ENCODE measurements around the gene CALD1. TPM values are rescaled to one million over a fixed set of nuclear protein-coding genes. Genes with fewer than 3 reads are reported as not detected.

CALD1 gene
- total RNA-seq, 2 donors from 2014 or later, result 912 to 1,038 TPM

- peaks cover 49 to 95% of the 10 kb centered on the region in 2 donors for H3K4me1 ChIP-seq (ENCODE audit: control insufficient read depth in 1 of 2, low read depth in 2 of 2)
- H3K36me3 ChIP-seq, result no peaks in the 10 kb centered on the region
- H3K9me3 ChIP-seq, result no peaks in the 10 kb centered on the region
- no peak for DNase-seq (ENCODE audit: low spot score)
- H3K27me3 ChIP-seq (replicated peaks; ENCODE audit: insufficient read depth), result no peaks in the 10 kb centered on the region
- H3K27ac ChIP-seq, result peak overlapping the region; percentile 89
- no peak overlapping the region for H3K4me3 ChIP-seq
- TF ChIP-seq CTCF (IDR thresholded peaks at IDR 0.05), result no peak
- no peak for ATAC-seq (ENCODE audit: insufficient number of reproducible peaks, low FRiP score, low read depth)
These were observed 157.6 kb downstream of the CALD1 start for GRCh38 chr7:134936893-134937510.

GRCh38 chr7:134938141-134938540 lies 158.7 kb downstream of the CALD1 start:
- H3K4me1 ChIP-seq (ENCODE audit: control insufficient read depth in 1 of 2, low read depth in 2 of 2), result peaks cover 43 to 94% of the 10 kb centered on the region in 2 donors
- H3K4me3 ChIP-seq, result no peak overlapping the region
- H3K36me3 ChIP-seq, result peaks cover 3% of the 10 kb centered on the region
- no peak for DNase-seq (ENCODE audit: low spot score)
- no peaks in the 10 kb centered on the region for H3K9me3 ChIP-seq
- no peak for ATAC-seq (ENCODE audit: insufficient number of reproducible peaks, low FRiP score, low read depth)
- no peaks in the 10 kb centered on the region for H3K27me3 ChIP-seq (replicated peaks; ENCODE audit: insufficient read depth)
- TF ChIP-seq CTCF (IDR thresholded peaks at IDR 0.05), result no peak
- H3K27ac ChIP-seq, result peak overlapping the region; percentile 89

DNA sequence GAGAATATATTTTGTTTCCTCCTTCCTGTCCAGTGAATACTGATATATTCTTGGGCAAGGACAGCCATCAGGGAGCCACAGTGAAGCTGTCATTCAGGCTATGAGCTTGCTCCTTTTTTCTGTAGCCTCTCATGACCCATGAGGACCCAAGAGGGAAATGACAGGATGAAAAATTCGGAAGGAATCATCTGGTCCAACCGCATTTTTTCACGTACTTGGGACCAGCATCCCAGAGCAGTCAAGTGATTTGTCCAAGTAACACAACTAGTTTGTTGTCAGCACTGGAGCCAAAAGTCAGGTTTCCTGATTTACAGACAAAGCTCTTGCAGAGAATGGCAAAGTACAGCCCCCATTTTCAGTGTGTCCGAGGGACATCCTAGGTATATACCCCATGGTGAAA lies 159.7 kb downstream of the CALD1 start:
- peaks cover 3% of the 10 kb centered on the region for H3K36me3 ChIP-seq
- peaks cover 34 to 84% of the 10 kb centered on the region in 2 donors for H3K4me1 ChIP-seq (ENCODE audit: control insufficient read depth in 1 of 2, low read depth in 2 of 2)
- ATAC-seq (ENCODE audit: insufficient number of reproducible peaks, low FRiP score, low read depth), result no peak
- H3K27me3 ChIP-seq (replicated peaks; ENCODE audit: insufficient read depth), result no peaks in the 10 kb centered on the region
- H3K27ac ChIP-seq, result peak overlapping the region; percentile 89
- H3K9me3 ChIP-seq, result no peaks in the 10 kb centered on the region
- H3K4me3 ChIP-seq, result no peak overlapping the region
- TF ChIP-seq CTCF (IDR thresholded peaks at IDR 0.05), result no peak
- no peak for DNase-seq (ENCODE audit: low spot score)

- no peak for TF ChIP-seq CTCF (IDR thresholded peaks at IDR 0.05)
- DNase-seq (ENCODE audit: low spot score) (no peak), ATAC-seq (ENCODE audit: insufficient number of reproducible peaks, low FRiP score, low read depth) (no peak)
- Histone ChIP-seq H3K27ac (peak overlapping the region; percentile 49 to 89), H3K27me3 (replicated peaks; ENCODE audit: insufficient read depth) (no peaks in the 10 kb centered on the region), H3K36me3 (peaks cover 3% of the 10 kb centered on the region), H3K9me3 (no peaks in the 10 kb centered on the region), H3K4me3 (no peak overlapping the region), H3K4me1 (ENCODE audit: control insufficient read depth in 1 of 2, low read depth in 2 of 2) (peaks cover 31 to 68% of the 10 kb centered on the region in 2 donors)
These were observed 161.3 kb downstream of the CALD1 start for GRCh38 chr7:134940729-134941128.

DNA sequence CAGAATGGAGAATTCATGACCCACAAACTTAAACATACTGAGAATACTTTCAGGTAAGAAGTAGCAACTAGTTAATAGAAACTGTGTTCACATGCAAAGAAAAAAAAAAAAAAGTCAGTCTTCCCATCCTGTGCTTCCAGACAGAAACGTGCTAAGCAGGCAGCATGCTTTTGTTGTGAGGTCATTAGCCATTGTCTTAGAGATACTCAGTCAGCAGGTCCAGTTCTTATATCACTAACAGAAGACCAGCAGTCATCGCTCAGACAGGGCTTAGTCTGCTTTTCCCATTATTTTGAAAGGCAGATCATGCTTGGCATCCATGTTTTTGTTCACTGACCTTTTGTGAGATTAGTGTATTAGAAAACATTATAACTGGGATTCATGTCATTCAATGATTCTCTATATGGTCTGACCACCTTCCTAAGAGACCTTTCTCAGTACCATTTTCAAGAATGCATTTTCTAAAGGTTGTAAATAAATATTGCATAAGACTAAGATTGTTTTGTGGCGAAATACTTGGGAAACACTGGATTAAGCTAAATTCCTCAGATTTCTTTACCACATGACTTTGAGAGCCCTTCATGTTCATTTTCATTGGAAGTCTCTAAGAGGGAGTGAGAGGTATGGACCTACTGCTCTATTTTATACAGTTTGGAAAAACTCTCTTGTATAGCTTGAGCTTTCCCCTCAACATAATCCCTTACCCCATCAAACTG lies 161.9 kb downstream of the CALD1 start:
- DNase-seq (ENCODE audit: low spot score) (no peak), ATAC-seq (ENCODE audit: insufficient number of reproducible peaks, low FRiP score, low read depth) (no peak)
- no peak for TF ChIP-seq CTCF (IDR thresholded peaks at IDR 0.05)
- no peak overlapping the region for H3K4me3 ChIP-seq
- H3K9me3 ChIP-seq, result no peaks in the 10 kb centered on the region
- H3K27ac ChIP-seq, result peak overlapping the region; percentile 49 to 89
- no peaks in the 10 kb centered on the region for H3K27me3 ChIP-seq (replicated peaks; ENCODE audit: insufficient read depth)
- peaks cover 5% of the 10 kb centered on the region for H3K36me3 ChIP-seq
- H3K4me1 ChIP-seq (ENCODE audit: control insufficient read depth in 1 of 2, low read depth in 2 of 2), result peaks cover 25 to 62% of the 10 kb centered on the region in 2 donors
